GM23338 (cell line): ENCODE results near the gene ZEB1.

Experiments used
- CREB1 ChIP-seq: fragments of 250-450 bp; sonication (Bioruptor Pico); IDR thresholded peaks from 2 replicates; pipeline ENCODE4 v1.5.0; 2020; ENCODE audit warnings: low read depth, mild to moderate bottlenecking, moderate library complexity
- CTCF ChIP-seq, 2 experiments: fragments of 200-600 bp in 1 of 2; sonication (generic) in 1 of 2; conservative IDR thresholded peaks; 2 replicates each; pipeline versions ENCODE4 v1.5.1 to v1.6.1; 2016 to 2017; ENCODE audit warnings: antibody characterized with exemption in 2 of 2, low read depth in 2 of 2, mild to moderate bottlenecking in 2 of 2, moderate library complexity in 1 of 2
- EZH2 ChIP-seq: fragments of 200-600 bp; sonication (generic); IDR thresholded peaks from one replicate; pipeline ENCODE4 v1.8.0; 2017; ENCODE audit warnings: antibody characterized with exemption, mild to moderate bottlenecking, low read depth; ENCODE audit not compliant: unreplicated experiment
- EZH2phosphoT487 ChIP-seq: fragments of 200-600 bp; sonication (generic); IDR thresholded peaks from one replicate; pipeline ENCODE4 v1.8.1; 2018; ENCODE audit warnings: antibody characterized with exemption; ENCODE audit not compliant: unreplicated experiment
- JUNB ChIP-seq: IDR thresholded peaks from one replicate; pipeline ENCODE4 v1.6.1; 2016; ENCODE audit warnings: antibody characterized with exemption; ENCODE audit not compliant: unreplicated experiment
- NANOG ChIP-seq: IDR thresholded peaks from 2 replicates; pipeline ENCODE4 v1.6.1; 2016; ENCODE audit warnings: antibody characterized with exemption, borderline replicate concordance
- POLR2AphosphoS5 ChIP-seq: IDR thresholded peaks from 2 replicates; pipeline ENCODE4 v1.6.1; 2016; ENCODE audit warnings: antibody characterized with exemption, low read depth
- STAT1 ChIP-seq: IDR thresholded peaks from one replicate; pipeline ENCODE4 v1.6.1; 2016; ENCODE audit warnings: antibody characterized with exemption; ENCODE audit not compliant: unreplicated experiment
- ZNF114 ChIP-seq: fragments of 250-450 bp; sonication (Bioruptor Pico); IDR thresholded peaks from 2 replicates; pipeline ENCODE4 v1.5.0; 2020; ENCODE audit warnings: mild to moderate bottlenecking, moderate library complexity
- ZNF331 ChIP-seq: fragments of 250-450 bp; sonication (Bioruptor Pico); IDR thresholded peaks from 2 replicates; pipeline ENCODE4 v1.5.0; 2020; ENCODE audit warnings: low read depth, mild to moderate bottlenecking, moderate library complexity
- TF ChIP-seq, protein P1 (sequence below): IDR thresholded peaks from 2 replicates; pipeline ENCODE4 v1.6.1; 2016; ENCODE audit warnings: antibody characterized with exemption
- TF ChIP-seq, protein P2 (sequence below): IDR thresholded peaks from one replicate; pipeline ENCODE4 v1.6.1; 2018; ENCODE audit warnings: antibody characterized with exemption; ENCODE audit not compliant: unreplicated experiment
- TF ChIP-seq, protein P3 (sequence below): fragments of 250-450 bp; sonication (Bioruptor Pico); IDR thresholded peaks from 2 replicates; pipeline ENCODE4 v1.5.0; 2020; ENCODE audit warnings: mild to moderate bottlenecking, moderate library complexity

GRCh38 chr10:31404640-31405039, 85.6 kb downstream of the ZEB1 start:
- TF ChIP-seq POLR2AphosphoS5 (no peak), CREB1 (CRISPR knock-in tag) (no peak), CTCF (conservative IDR thresholded peaks at IDR 0.05; ENCODE audit: low read depth in 2 of 2) (no peak), EZH2phosphoT487 (no peak), EZH2 (no peak), ZNF114 (CRISPR knock-in tag) (no peak), JUNB (no peak), STAT1 (no peak), NANOG (no peak), ZNF331 (no peak)
- TF ChIP-seq, protein P1, sequence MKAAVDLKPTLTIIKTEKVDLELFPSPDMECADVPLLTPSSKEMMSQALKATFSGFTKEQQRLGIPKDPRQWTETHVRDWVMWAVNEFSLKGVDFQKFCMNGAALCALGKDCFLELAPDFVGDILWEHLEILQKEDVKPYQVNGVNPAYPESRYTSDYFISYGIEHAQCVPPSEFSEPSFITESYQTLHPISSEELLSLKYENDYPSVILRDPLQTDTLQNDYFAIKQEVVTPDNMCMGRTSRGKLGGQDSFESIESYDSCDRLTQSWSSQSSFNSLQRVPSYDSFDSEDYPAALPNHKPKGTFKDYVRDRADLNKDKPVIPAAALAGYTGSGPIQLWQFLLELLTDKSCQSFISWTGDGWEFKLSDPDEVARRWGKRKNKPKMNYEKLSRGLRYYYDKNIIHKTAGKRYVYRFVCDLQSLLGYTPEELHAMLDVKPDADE = no peak
- TF ChIP-seq, protein P2, sequence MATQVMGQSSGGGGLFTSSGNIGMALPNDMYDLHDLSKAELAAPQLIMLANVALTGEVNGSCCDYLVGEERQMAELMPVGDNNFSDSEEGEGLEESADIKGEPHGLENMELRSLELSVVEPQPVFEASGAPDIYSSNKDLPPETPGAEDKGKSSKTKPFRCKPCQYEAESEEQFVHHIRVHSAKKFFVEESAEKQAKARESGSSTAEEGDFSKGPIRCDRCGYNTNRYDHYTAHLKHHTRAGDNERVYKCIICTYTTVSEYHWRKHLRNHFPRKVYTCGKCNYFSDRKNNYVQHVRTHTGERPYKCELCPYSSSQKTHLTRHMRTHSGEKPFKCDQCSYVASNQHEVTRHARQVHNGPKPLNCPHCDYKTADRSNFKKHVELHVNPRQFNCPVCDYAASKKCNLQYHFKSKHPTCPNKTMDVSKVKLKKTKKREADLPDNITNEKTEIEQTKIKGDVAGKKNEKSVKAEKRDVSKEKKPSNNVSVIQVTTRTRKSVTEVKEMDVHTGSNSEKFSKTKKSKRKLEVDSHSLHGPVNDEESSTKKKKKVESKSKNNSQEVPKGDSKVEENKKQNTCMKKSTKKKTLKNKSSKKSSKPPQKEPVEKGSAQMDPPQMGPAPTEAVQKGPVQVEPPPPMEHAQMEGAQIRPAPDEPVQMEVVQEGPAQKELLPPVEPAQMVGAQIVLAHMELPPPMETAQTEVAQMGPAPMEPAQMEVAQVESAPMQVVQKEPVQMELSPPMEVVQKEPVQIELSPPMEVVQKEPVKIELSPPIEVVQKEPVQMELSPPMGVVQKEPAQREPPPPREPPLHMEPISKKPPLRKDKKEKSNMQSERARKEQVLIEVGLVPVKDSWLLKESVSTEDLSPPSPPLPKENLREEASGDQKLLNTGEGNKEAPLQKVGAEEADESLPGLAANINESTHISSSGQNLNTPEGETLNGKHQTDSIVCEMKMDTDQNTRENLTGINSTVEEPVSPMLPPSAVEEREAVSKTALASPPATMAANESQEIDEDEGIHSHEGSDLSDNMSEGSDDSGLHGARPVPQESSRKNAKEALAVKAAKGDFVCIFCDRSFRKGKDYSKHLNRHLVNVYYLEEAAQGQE = no peak
- TF ChIP-seq, protein P3, sequence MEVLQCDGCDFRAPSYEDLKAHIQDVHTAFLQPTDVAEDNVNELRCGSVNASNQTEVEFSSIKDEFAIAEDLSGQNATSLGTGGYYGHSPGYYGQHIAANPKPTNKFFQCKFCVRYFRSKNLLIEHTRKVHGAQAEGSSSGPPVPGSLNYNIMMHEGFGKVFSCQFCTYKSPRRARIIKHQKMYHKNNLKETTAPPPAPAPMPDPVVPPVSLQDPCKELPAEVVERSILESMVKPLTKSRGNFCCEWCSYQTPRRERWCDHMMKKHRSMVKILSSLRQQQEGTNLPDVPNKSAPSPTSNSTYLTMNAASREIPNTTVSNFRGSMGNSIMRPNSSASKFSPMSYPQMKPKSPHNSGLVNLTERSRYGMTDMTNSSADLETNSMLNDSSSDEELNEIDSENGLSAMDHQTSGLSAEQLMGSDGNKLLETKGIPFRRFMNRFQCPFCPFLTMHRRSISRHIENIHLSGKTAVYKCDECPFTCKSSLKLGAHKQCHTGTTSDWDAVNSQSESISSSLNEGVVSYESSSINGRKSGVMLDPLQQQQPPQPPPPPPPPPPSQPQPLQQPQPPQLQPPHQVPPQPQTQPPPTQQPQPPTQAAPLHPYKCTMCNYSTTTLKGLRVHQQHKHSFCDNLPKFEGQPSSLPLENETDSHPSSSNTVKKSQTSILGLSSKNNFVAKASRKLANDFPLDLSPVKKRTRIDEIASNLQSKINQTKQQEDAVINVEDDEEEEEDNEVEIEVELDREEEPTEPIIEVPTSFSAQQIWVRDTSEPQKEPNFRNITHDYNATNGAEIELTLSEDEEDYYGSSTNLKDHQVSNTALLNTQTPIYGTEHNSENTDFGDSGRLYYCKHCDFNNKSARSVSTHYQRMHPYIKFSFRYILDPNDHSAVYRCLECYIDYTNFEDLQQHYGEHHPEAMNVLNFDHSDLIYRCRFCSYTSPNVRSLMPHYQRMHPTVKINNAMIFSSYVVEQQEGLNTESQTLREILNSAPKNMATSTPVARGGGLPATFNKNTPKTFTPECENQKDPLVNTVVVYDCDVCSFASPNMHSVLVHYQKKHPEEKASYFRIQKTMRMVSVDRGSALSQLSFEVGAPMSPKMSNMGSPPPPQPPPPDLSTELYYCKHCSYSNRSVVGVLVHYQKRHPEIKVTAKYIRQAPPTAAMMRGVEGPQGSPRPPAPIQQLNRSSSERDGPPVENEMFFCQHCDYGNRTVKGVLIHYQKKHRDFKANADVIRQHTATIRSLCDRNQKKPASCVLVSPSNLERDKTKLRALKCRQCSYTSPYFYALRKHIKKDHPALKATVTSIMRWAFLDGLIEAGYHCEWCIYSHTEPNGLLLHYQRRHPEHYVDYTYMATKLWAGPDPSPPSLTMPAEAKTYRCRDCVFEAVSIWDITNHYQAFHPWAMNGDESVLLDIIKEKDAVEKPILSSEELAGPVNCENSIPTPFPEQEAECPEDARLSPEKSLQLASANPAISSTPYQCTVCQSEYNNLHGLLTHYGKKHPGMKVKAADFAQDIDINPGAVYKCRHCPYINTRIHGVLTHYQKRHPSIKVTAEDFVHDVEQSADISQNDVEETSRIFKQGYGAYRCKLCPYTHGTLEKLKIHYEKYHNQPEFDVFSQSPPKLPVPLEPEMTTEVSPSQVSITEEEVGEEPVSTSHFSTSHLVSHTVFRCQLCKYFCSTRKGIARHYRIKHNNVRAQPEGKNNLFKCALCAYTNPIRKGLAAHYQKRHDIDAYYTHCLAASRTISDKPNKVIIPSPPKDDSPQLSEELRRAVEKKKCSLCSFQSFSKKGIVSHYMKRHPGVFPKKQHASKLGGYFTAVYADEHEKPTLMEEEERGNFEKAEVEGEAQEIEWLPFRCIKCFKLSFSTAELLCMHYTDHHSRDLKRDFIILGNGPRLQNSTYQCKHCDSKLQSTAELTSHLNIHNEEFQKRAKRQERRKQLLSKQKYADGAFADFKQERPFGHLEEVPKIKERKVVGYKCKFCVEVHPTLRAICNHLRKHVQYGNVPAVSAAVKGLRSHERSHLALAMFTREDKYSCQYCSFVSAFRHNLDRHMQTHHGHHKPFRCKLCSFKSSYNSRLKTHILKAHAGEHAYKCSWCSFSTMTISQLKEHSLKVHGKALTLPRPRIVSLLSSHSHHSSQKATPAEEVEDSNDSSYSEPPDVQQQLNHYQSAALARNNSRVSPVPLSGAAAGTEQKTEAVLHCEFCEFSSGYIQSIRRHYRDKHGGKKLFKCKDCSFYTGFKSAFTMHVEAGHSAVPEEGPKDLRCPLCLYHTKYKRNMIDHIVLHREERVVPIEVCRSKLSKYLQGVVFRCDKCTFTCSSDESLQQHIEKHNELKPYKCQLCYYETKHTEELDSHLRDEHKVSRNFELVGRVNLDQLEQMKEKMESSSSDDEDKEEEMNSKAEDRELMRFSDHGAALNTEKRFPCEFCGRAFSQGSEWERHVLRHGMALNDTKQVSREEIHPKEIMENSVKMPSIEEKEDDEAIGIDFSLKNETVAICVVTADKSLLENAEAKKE (CRISPR knock-in tag) = no peak
